Loucy (cell line): Measurements from ENCODE around the gene TESPA1.

Experiments
- H2AFZ ChIP-seq: fragments of 200-600 bp; sonication (generic); 2 replicates; pipeline ENCODE4 v1.6.0; 2016; ENCODE audit warnings: antibody characterized with exemption, mild to moderate bottlenecking, low read length, moderate library complexity
- H3F3A ChIP-seq: fragments of 200-600 bp; 2 replicates; pipeline ENCODE4 v1.6.0; 2016; ENCODE audit warnings: antibody characterized with exemption, low read depth, mild to moderate bottlenecking
- H3K27me3 ChIP-seq: fragments of 200-600 bp; sonication (generic); 2 replicates; pipeline ENCODE4 v1.6.1; 2014; ENCODE audit warnings: low read length, mild to moderate bottlenecking; ENCODE audit not compliant: insufficient read depth, poor library complexity, severe bottlenecking
- H3K36me3 ChIP-seq: fragments of 200-600 bp; sonication (generic); 2 replicates; pipeline ENCODE4 v1.6.1; 2016; ENCODE audit warnings: low read length; ENCODE audit not compliant: insufficient read depth
- H3K4me1 ChIP-seq: fragments of 200-600 bp; sonication (generic); 2 replicates; pipeline ENCODE4 v1.5.1; 2014; ENCODE audit warnings: low read length, mild to moderate bottlenecking; ENCODE audit not compliant: insufficient read depth, poor library complexity, severe bottlenecking
- H3K4me2 ChIP-seq: fragments of 200-600 bp; sonication (generic); 2 replicates; pipeline ENCODE4 v1.6.0; 2014; ENCODE audit warnings: antibody characterized with exemption, low read length, low read depth, mild to moderate bottlenecking; ENCODE audit not compliant: poor library complexity, severe bottlenecking
- H3K4me3 ChIP-seq: fragments of 200-600 bp; sonication (generic); 2 replicates; pipeline ENCODE4 v1.5.1; 2014; ENCODE audit warnings: low read length, mild to moderate bottlenecking, mixed read lengths; ENCODE audit not compliant: poor library complexity, severe bottlenecking
- H3K79me2 ChIP-seq: fragments of 200-600 bp; sonication (generic); 2 replicates; pipeline ENCODE4 v1.6.1; 2014; ENCODE audit warnings: low read length; ENCODE audit not compliant: insufficient read depth
- H3K9ac ChIP-seq: fragments of 200-600 bp; sonication (generic); 2 replicates; pipeline ENCODE4 v1.6.0; 2014; ENCODE audit warnings: mild to moderate bottlenecking, low read depth, low read length, moderate library complexity; ENCODE audit not compliant: poor library complexity, severe bottlenecking
- H3K9me2 ChIP-seq: fragments of 200-600 bp; sonication (generic); replicated peaks from 2 replicates; pipeline ENCODE4 v1.6.1; 2016; ENCODE audit warnings: low read depth, low read length, mixed read lengths
- H3K9me3 ChIP-seq: fragments of 200-600 bp; sonication (generic); 2 replicates; pipeline ENCODE4 v1.6.1; 2014; ENCODE audit warnings: mild to moderate bottlenecking, antibody characterized with exemption, low read length, low read depth; ENCODE audit not compliant: insufficient read depth
- H4K20me1 ChIP-seq: fragments of 200-600 bp; sonication (generic); 2 replicates; pipeline ENCODE4 v1.6.0; 2014; ENCODE audit warnings: antibody characterized with exemption, low read length, mild to moderate bottlenecking; ENCODE audit not compliant: insufficient read depth, poor library complexity, severe bottlenecking
- CTCF ChIP-seq: fragments of 200-600 bp; sonication (generic); conservative IDR thresholded peaks from 2 replicates; pipeline ENCODE4 v1.5.1; 2014; ENCODE audit warnings: mild to moderate bottlenecking, antibody characterized with exemption, low read length
- EZH2phosphoT487 ChIP-seq: fragments of 200-600 bp; IDR thresholded peaks from 2 replicates; pipeline ENCODE4 v1.6.1; 2018; ENCODE audit warnings: antibody characterized with exemption, mild to moderate bottlenecking, moderate library complexity, borderline replicate concordance

Gene TESPA1

GRCh38 chr12:54998958-54999510, 14.5 kb upstream of the TESPA1 start:
- TF ChIP-seq EZH2phosphoT487 (no peak), CTCF (no peak)
- H3F3A ChIP-seq = no peaks in the 10 kb centered on the region
- no peaks in the 10 kb centered on the region for H3K9me3 ChIP-seq
- no peak overlapping the region for H3K9ac ChIP-seq
- H3K4me2 ChIP-seq = no peak overlapping the region
- no peaks in the 10 kb centered on the region for H3K9me2 ChIP-seq
- H2AFZ ChIP-seq = no peak overlapping the region
- no peaks in the 10 kb centered on the region for H4K20me1 ChIP-seq
- H3K4me3 ChIP-seq = no peak overlapping the region
- H3K27me3 ChIP-seq = no peaks in the 10 kb centered on the region
- H3K36me3 ChIP-seq = no peaks in the 10 kb centered on the region
- H3K79me2 ChIP-seq = no peaks in the 10 kb centered on the region
- no peaks in the 10 kb centered on the region for H3K4me1 ChIP-seq

DNA sequence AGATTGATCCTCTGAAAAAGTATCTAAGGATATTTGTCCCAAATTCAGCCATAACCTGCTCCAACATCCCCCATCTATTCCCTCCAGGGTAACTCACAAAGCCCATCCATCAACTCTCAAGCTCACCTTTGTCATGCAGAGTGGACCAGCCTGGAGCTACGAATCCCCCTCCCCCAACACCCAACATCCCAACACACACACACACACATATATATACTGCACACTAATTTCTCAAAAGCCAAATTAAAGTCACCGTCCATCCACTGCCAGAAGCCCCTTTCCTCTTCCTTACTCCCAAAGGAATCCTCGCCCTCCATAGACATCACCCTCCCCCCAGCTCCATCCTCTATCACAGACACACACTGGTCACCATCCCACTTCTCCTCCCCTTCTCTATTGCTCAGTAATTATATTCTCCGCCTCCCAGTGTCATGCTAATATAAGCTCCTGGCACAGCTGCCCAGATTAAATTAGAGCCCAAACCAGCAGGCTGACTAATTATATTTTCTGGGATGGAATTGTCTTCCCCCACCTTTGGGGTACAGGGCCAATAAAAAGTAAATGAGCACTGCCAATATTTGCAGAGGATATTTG, 13.5 kb upstream of the TESPA1 start:
- no peak overlapping the region for H3K4me3 ChIP-seq
- H3K9me3 ChIP-seq = no peaks in the 10 kb centered on the region
- TF ChIP-seq CTCF (no peak), EZH2phosphoT487 (no peak)
- H3K4me1 ChIP-seq = no peaks in the 10 kb centered on the region
- no peaks in the 10 kb centered on the region for H3K27me3 ChIP-seq
- H3K36me3 ChIP-seq = no peaks in the 10 kb centered on the region
- no peaks in the 10 kb centered on the region for H3K79me2 ChIP-seq
- no peaks in the 10 kb centered on the region for H3F3A ChIP-seq
- no peak overlapping the region for H3K9ac ChIP-seq
- no peak overlapping the region for H3K4me2 ChIP-seq
- no peak overlapping the region for H2AFZ ChIP-seq
- H3K9me2 ChIP-seq = no peaks in the 10 kb centered on the region
- no peaks in the 10 kb centered on the region for H4K20me1 ChIP-seq

- Histone ChIP-seq H3F3A (no peaks in the 10 kb centered on the region), H2AFZ (no peak overlapping the region), H3K9ac (no peak overlapping the region), H3K9me2 (no peaks in the 10 kb centered on the region), H3K4me3 (no peak overlapping the region), H3K27me3 (no peaks in the 10 kb centered on the region), H3K4me1 (peaks cover 5% of the 10 kb centered on the region), H3K36me3 (no peaks in the 10 kb centered on the region), H4K20me1 (no peaks in the 10 kb centered on the region), H3K4me2 (no peak overlapping the region), H3K9me3 (no peaks in the 10 kb centered on the region), H3K79me2 (no peaks in the 10 kb centered on the region)
- TF ChIP-seq CTCF (no peak), EZH2phosphoT487 (no peak)
Observed at GRCh38 chr12:54996205-54996604, 11.6 kb upstream of the TESPA1 start.
